IMR-90 (cell line): ENCODE data around the gene TDRD6. TPM values are rescaled to one million over a fixed set of nuclear protein-coding genes. Genes with fewer than 3 reads are reported as not detected.

Source experiments
- ATAC-seq: fragments of 200-7000 bp; cut with Tn5 transposase; 2 replicates; pipeline ENCODE4 v1.9.1; 2020; ENCODE audit warnings: low read depth, mild to moderate bottlenecking, moderate library complexity
- BruUV-seq: library from RNA; stranded (reverse); fragments of 400-500 nt; replicated peaks from 2 replicates; lab custom pipeline; 2021; lab: Mats Ljungman, UMichigan
- CTCF ChIA-PET: fragments of 300-600 bp; formaldehyde crosslinking; extraction: SDS; loops from one replicate; lab custom pipeline; 2021; ENCODE audit warnings: antibody characterized with exemption; lab: Yijun Ruan, JAX
- POLR2A ChIA-PET: fragments of 300-600 bp; sonication (Branson Sonifier 250); formaldehyde crosslinking; loops from one replicate; lab custom pipeline; 2022; ENCODE audit warnings: antibody characterized with exemption; ENCODE audit not compliant: unreplicated experiment; lab: Charles Lee
- DNase-seq: peaks from one replicate; pipeline ENCODE4 v3.0.0; 2013
- H2AFZ ChIP-seq: replicated peaks from 2 replicates; pipeline ENCODE3; 2013; ENCODE audit warnings: low read length, mild to moderate bottlenecking; ENCODE audit not compliant: poor library complexity
- H2AK5ac ChIP-seq: 2 replicates; pipeline ENCODE4 v1.6.1; 2013; ENCODE audit warnings: low read depth, low read length, inconsistent platforms
- H2AK9ac ChIP-seq: replicated peaks from 2 replicates; pipeline ENCODE3; 2013; ENCODE audit warnings: mild to moderate bottlenecking, low read depth, low read length, moderate library complexity; ENCODE audit not compliant: poor library complexity
- H2BK120ac ChIP-seq: 2 replicates; pipeline ENCODE4 v1.6.1; 2013; ENCODE audit warnings: low read depth, low read length, inconsistent platforms
- H2BK15ac ChIP-seq: 3 replicates; pipeline ENCODE4 v1.6.1; 2013; ENCODE audit warnings: low read depth, low read length, inconsistent platforms
- H2BK20ac ChIP-seq: 2 replicates; pipeline ENCODE4 v1.6.1; 2013; ENCODE audit warnings: low read depth, mild to moderate bottlenecking, inconsistent platforms, low read length, moderate library complexity
- H2BK5ac ChIP-seq: 2 replicates; pipeline ENCODE4 v1.6.1; 2013; ENCODE audit warnings: mild to moderate bottlenecking, low read depth, low read length, inconsistent platforms; ENCODE audit not compliant: poor library complexity, severe bottlenecking
- H3K14ac ChIP-seq: replicated peaks from 2 replicates; pipeline ENCODE4 v1.6.1; 2013; ENCODE audit warnings: low read depth, low read length, inconsistent platforms
- H3K18ac ChIP-seq: 2 replicates; pipeline ENCODE4 v1.6.1; 2013; ENCODE audit warnings: low read depth, low read length, control low read depth
- H3K23ac ChIP-seq: 2 replicates; pipeline ENCODE4 v1.6.1; 2013; ENCODE audit warnings: low read depth, low read length, inconsistent platforms
- H3K27ac ChIP-seq: 2 replicates; pipeline ENCODE4 v1.5.1; 2013; ENCODE audit warnings: mild to moderate bottlenecking, control low read depth, low read length; ENCODE audit not compliant: insufficient read depth
- H3K27me3 ChIP-seq: 2 replicates; pipeline ENCODE4 v1.6.1; 2013; ENCODE audit warnings: low read length; ENCODE audit not compliant: control insufficient read depth, insufficient read depth
- H3K36me3 ChIP-seq: 2 replicates; pipeline ENCODE4 v1.6.1; 2013; ENCODE audit warnings: low read length, mixed read lengths; ENCODE audit not compliant: control insufficient read depth, insufficient read depth
- H3K4ac ChIP-seq: 2 replicates; pipeline ENCODE4 v1.6.1; 2013; ENCODE audit warnings: low read depth, low read length, inconsistent platforms
- H3K4me1 ChIP-seq: 2 replicates; pipeline ENCODE4 v1.6.1; 2013; ENCODE audit warnings: low read length, mixed read lengths; ENCODE audit not compliant: control insufficient read depth, insufficient read depth
- H3K4me2 ChIP-seq: 2 replicates; pipeline ENCODE4 v1.6.1; 2013; ENCODE audit warnings: low read depth, mild to moderate bottlenecking, control low read depth, low read length, moderate library complexity
- H3K4me3 ChIP-seq: 2 replicates; pipeline ENCODE4 v1.5.1; 2013; ENCODE audit warnings: low read depth, mild to moderate bottlenecking, control low read depth, low read length, moderate library complexity; ENCODE audit not compliant: insufficient read depth
- H3K56ac ChIP-seq: 2 replicates; pipeline ENCODE4 v1.6.1; 2013; ENCODE audit warnings: low read length, inconsistent platforms; ENCODE audit not compliant: insufficient read depth; ENCODE audit errors: extremely low read depth
- H3K79me1 ChIP-seq, 2 experiments: 2 replicates each; pipeline ENCODE4 v1.6.1; 2013; ENCODE audit warnings: low read length in 2 of 2, inconsistent platforms in 1 of 2, low read depth in 1 of 2
- H3K9ac ChIP-seq: 2 replicates; pipeline ENCODE4 v1.6.1; 2013; ENCODE audit warnings: low read depth, low read length, control low read depth
- H3K9me1 ChIP-seq: 2 replicates; pipeline ENCODE4 v1.6.1; 2013; ENCODE audit warnings: low read length, inconsistent platforms; ENCODE audit not compliant: insufficient read depth
- H3K9me3 ChIP-seq: 2 replicates; pipeline ENCODE4 v1.6.1; 2013; ENCODE audit warnings: low read length; ENCODE audit not compliant: control insufficient read depth, insufficient read depth
- H4K20me1 ChIP-seq: 2 replicates; pipeline ENCODE4 v1.6.1; 2013; ENCODE audit warnings: low read length, inconsistent platforms; ENCODE audit not compliant: insufficient read depth
- H4K5ac ChIP-seq: 2 replicates; pipeline ENCODE4 v1.6.1; 2013; ENCODE audit warnings: mild to moderate bottlenecking, low read depth, low read length, control low read depth
- H4K8ac ChIP-seq, 2 experiments: 2 replicates each; pipeline ENCODE4 v1.6.1; 2013; ENCODE audit warnings: low read depth in 2 of 2, low read length in 2 of 2, control low read depth in 1 of 2, inconsistent platforms in 1 of 2
- H4K91ac ChIP-seq: 2 replicates; pipeline ENCODE4 v1.6.1; 2013; ENCODE audit warnings: low read depth, low read length, inconsistent platforms; ENCODE audit not compliant: insufficient read depth
- BHLHE40 ChIP-seq: fragments of 150-350 bp; IDR thresholded peaks from 2 replicates; pipeline ENCODE4 v1.6.1; 2016; ENCODE audit warnings: mild to moderate bottlenecking, low read depth, low read length
- CHD1 ChIP-seq: IDR thresholded peaks from 2 replicates; pipeline ENCODE4 v1.6.1; 2012; ENCODE audit warnings: low read depth, low read length, improper control_type of control experiment
- MAZ ChIP-seq: IDR thresholded peaks from 2 replicates; pipeline ENCODE4 v1.6.1; 2012; ENCODE audit warnings: low read depth, mild to moderate bottlenecking, low read length, improper control_type of control experiment, moderate library complexity, borderline replicate concordance
- NFE2L2 ChIP-seq: fragments of 150-350 bp; IDR thresholded peaks from 2 replicates; pipeline ENCODE4 v1.6.1; 2016; ENCODE audit warnings: low read depth, mild to moderate bottlenecking, low read length
- POLR2A ChIP-seq: IDR thresholded peaks from 2 replicates; pipeline ENCODE4 v1.6.1; 2012; ENCODE audit warnings: mild to moderate bottlenecking, low read depth, low read length
- RAD21 ChIP-seq: IDR thresholded peaks from 2 replicates; pipeline ENCODE4 v1.6.1; 2012; ENCODE audit warnings: low read length, improper control_type of control experiment
- SMC3 ChIP-seq: fragments of 150-350 bp; IDR thresholded peaks from 2 replicates; pipeline ENCODE4 v1.6.1; 2016; ENCODE audit warnings: low read depth, mild to moderate bottlenecking, antibody characterized with exemption, low read length, moderate library complexity
- WGBS, 2 experiments: methylation state at CpG; one replicate each; pipeline versions ENCODE4 v1.1.5 to v1.1.7; 2013; ENCODE audit warnings: missing lambda C conversion rate in 2 of 2; ENCODE audit not compliant: insufficient read length in 1 of 2; ENCODE audit errors: extremely low coverage in 2 of 2; 5-methylcytosine and 5-hydroxymethylcytosine counted together
- dilution Hi-C: fragments of 300-500 bp; cut with HindIII; formaldehyde crosslinking; loops from one replicate; pipeline ENCODE4 v1.14.3; 2018; ENCODE audit warnings: low sequenced_read_pairs; ENCODE audit not compliant: unreplicated experiment
- in situ Hi-C: fragments of 300-500 bp; cut with MboI; formaldehyde crosslinking; loops from 3 replicates; pipeline ENCODE4 v1.14.3; 2019; ENCODE audit warnings: low sequenced_read_pairs, inconsistent platforms, mixed read lengths
- intact Hi-C: fragments of 100-400 bp; cut with micrococcal nuclease; formaldehyde crosslinking; loops from 2 replicates; pipeline ENCODE4 v1.10.0; 2022
- polyA plus RNA-seq, 3 experiments: library from polyadenylated mRNA; depleted of rRNA; stranded (reverse); fragments of >200 nt; gene quantifications; 2 replicates each; pipeline ENCODE4 v1.2.3, GENCODE V29; 2012; ENCODE audit warnings: low replicate concordance in 1 of 3
- total RNA-seq: library from RNA; depleted of rRNA; stranded (reverse); fragments of >200 nt; gene quantifications from 2 replicates; pipeline ENCODE4 v1.2.3, GENCODE V29; 2012

The TDRD6 gene
- total and polyA plus RNA-seq, 2 of the 4 experiments (the other 2 are of a cell fraction) = not detected

- no peak overlapping the region for H4K91ac ChIP-seq
- intact Hi-C loops = no loop called here
- no peak for TF ChIP-seq CHD1
- no peak for TF ChIP-seq BHLHE40
- no peak for TF ChIP-seq POLR2A
- TF ChIP-seq SMC3 = no peak
- TF ChIP-seq NFE2L2 = no peak
- no peak for TF ChIP-seq RAD21
- TF ChIP-seq MAZ = no peak
- H4K20me1 ChIP-seq = no peaks in the 10 kb centered on the region
- no peak overlapping the region for H3K4ac ChIP-seq
- no peaks in the 10 kb centered on the region for H3K9me1 ChIP-seq
- no peak overlapping the region for H3K4me2 ChIP-seq
- H3K23ac ChIP-seq = no peak overlapping the region
- no peak overlapping the region for H2BK120ac ChIP-seq
- H3K27me3 ChIP-seq = no peaks in the 10 kb centered on the region
- no peak overlapping the region for H3K4me3 ChIP-seq
- DNase-seq (no peak), ATAC-seq (no peak)
- ChIA-PET POLR2A (no interaction called here), CTCF (no interaction called here)
- WGBS, 2 experiments = 60% methylated on average over 2 of the region's 5 CpGs; no CpG with 5 or more reads in 1 of the 2 experiments
- H3K36me3 ChIP-seq = no peaks in the 10 kb centered on the region
- H3K18ac ChIP-seq = no peak overlapping the region
- H3K14ac ChIP-seq = no peak overlapping the region
- no peak overlapping the region for H2BK20ac ChIP-seq
- H3K79me1 ChIP-seq = no peaks in the 10 kb centered on the region
- H3K9ac ChIP-seq = no peak overlapping the region
- H2BK15ac ChIP-seq = no peak overlapping the region
- no peak overlapping the region for H3K27ac ChIP-seq
- H3K4me1 ChIP-seq = no peaks in the 10 kb centered on the region
- no peak overlapping the region for H3K56ac ChIP-seq
- H2AFZ ChIP-seq = no peak overlapping the region
- H4K5ac ChIP-seq = no peak overlapping the region
- dilution Hi-C loops = no loop called here
- no peak overlapping the region for H2AK5ac ChIP-seq
- in situ Hi-C loops = no loop called here
- no peaks in the 10 kb centered on the region for H3K9me3 ChIP-seq
- BruUV-seq = no TSS peak
- H2AK9ac ChIP-seq = no peak overlapping the region
- no peak overlapping the region for H4K8ac ChIP-seq
- no peak overlapping the region for H2BK5ac ChIP-seq
Observed at GRCh38 chr6:46648869-46649492, 38.7 kb upstream of the TDRD6 start.
